IMR-90 (cell line): ENCODE data around the gene TM4SF18.

Experiments
- BHLHE40 ChIP-seq: fragments of 150-350 bp; IDR thresholded peaks from 2 replicates; pipeline ENCODE4 v1.6.1; 2016; ENCODE audit warnings: mild to moderate bottlenecking, low read depth, low read length
- CHD1 ChIP-seq: IDR thresholded peaks from 2 replicates; pipeline ENCODE4 v1.6.1; 2012; ENCODE audit warnings: low read depth, low read length, improper control_type of control experiment
- MAFK ChIP-seq: IDR thresholded peaks from 2 replicates; pipeline ENCODE4 v1.6.1; 2012; ENCODE audit warnings: low read depth, low read length, improper control_type of control experiment
- POLR2A ChIP-seq: IDR thresholded peaks from 2 replicates; pipeline ENCODE4 v1.6.1; 2012; ENCODE audit warnings: mild to moderate bottlenecking, low read depth, low read length
- RAD21 ChIP-seq: IDR thresholded peaks from 2 replicates; pipeline ENCODE4 v1.6.1; 2012; ENCODE audit warnings: low read length, improper control_type of control experiment
- RFX5 ChIP-seq: IDR thresholded peaks from 2 replicates; pipeline ENCODE4 v1.8.0; 2012; ENCODE audit warnings: low read depth, mild to moderate bottlenecking, low read length, moderate library complexity
- SMC3 ChIP-seq: fragments of 150-350 bp; IDR thresholded peaks from 2 replicates; pipeline ENCODE4 v1.6.1; 2016; ENCODE audit warnings: low read depth, mild to moderate bottlenecking, antibody characterized with exemption, low read length, moderate library complexity
- TF ChIP-seq, protein P1 (sequence below): conservative IDR thresholded peaks from 2 replicates; pipeline ENCODE4 v1.5.1; 2012; ENCODE audit warnings: mild to moderate bottlenecking, low read depth, low read length, improper control_type of control experiment
- TF ChIP-seq, protein P2 (sequence below): fragments of 150-350 bp; IDR thresholded peaks from 2 replicates; pipeline ENCODE4 v1.6.1; 2017; ENCODE audit warnings: mild to moderate bottlenecking, antibody characterized with exemption, low read length, low read depth
- TF ChIP-seq, protein P3 (sequence below): fragments of 150-350 bp; IDR thresholded peaks from 2 replicates; pipeline ENCODE4 v1.6.1; 2016; ENCODE audit warnings: low read depth, mild to moderate bottlenecking, low read length, moderate library complexity, borderline replicate concordance

DNA sequence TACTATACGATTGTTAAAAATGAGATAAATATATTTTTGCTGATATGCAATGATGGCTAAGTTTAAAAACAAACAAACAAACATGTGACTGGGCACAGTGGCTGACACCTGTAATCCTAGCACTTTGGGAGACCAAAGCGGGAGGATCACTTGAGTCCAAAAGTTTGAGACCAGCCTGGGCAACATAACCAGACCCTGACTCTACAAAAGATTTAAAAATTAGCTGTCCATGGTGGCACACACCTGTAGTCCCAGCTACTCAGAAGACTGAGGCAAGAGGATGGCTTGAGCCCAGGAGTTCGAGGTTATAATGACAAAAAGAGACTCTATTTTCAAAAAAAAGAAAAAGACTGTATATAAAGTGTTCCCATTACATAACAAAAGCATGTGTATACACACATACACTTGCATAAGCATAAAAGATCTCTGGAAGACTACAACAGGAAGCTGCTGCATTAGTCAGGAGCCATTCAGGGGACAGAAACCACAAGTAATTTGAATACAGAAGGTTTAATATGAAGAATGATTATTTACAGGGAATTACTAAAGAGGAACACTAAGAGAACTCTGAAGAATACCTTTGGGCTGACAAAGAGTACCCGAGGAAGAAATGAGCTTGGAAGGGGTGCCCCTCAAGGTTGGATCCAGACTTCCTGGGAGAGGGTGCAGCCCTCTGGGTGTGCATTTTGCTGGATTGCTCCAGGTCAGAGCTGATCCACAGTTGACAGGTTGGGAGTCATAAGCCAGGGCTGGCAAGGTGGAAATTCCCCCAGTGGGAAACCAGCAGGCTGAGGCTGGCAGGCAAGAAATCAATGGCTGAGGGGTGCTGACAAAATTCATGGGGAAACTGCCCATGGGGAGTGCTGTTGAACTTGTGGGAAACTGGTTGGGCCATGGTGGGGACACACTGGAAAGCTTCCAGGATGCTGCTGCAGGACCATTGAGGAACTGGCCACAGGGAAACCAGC lies 9.3 kb upstream of the TM4SF18 start:
- TF ChIP-seq, protein P1, sequence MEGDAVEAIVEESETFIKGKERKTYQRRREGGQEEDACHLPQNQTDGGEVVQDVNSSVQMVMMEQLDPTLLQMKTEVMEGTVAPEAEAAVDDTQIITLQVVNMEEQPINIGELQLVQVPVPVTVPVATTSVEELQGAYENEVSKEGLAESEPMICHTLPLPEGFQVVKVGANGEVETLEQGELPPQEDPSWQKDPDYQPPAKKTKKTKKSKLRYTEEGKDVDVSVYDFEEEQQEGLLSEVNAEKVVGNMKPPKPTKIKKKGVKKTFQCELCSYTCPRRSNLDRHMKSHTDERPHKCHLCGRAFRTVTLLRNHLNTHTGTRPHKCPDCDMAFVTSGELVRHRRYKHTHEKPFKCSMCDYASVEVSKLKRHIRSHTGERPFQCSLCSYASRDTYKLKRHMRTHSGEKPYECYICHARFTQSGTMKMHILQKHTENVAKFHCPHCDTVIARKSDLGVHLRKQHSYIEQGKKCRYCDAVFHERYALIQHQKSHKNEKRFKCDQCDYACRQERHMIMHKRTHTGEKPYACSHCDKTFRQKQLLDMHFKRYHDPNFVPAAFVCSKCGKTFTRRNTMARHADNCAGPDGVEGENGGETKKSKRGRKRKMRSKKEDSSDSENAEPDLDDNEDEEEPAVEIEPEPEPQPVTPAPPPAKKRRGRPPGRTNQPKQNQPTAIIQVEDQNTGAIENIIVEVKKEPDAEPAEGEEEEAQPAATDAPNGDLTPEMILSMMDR: no peak
- no peak for TF ChIP-seq SMC3
- TF ChIP-seq POLR2A: no peak
- TF ChIP-seq RFX5: peak; percentile 46; the same call in 1 of the 2 replicates
- TF ChIP-seq, protein P2, sequence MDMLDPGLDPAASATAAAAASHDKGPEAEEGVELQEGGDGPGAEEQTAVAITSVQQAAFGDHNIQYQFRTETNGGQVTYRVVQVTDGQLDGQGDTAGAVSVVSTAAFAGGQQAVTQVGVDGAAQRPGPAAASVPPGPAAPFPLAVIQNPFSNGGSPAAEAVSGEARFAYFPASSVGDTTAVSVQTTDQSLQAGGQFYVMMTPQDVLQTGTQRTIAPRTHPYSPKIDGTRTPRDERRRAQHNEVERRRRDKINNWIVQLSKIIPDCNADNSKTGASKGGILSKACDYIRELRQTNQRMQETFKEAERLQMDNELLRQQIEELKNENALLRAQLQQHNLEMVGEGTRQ: no peak
- TF ChIP-seq CHD1: no peak
- TF ChIP-seq, protein P3, sequence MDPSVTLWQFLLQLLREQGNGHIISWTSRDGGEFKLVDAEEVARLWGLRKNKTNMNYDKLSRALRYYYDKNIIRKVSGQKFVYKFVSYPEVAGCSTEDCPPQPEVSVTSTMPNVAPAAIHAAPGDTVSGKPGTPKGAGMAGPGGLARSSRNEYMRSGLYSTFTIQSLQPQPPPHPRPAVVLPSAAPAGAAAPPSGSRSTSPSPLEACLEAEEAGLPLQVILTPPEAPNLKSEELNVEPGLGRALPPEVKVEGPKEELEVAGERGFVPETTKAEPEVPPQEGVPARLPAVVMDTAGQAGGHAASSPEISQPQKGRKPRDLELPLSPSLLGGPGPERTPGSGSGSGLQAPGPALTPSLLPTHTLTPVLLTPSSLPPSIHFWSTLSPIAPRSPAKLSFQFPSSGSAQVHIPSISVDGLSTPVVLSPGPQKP: no peak
- TF ChIP-seq RAD21: no peak
- no peak for TF ChIP-seq BHLHE40
- TF ChIP-seq MAFK: no peak
